Right cardiac atrium (tissue), 5 donors: Measurements from ENCODE around the gene SYMPK. TPM values are rescaled to one million over a fixed set of nuclear protein-coding genes. Genes with fewer than 3 reads are reported as not detected.

Source experiments
- ATAC-seq, 2 donors: fragments of 200-7000 bp; cut with Tn5 transposase; one replicate each; pipeline versions ENCODE4 v1.8.0 to v1.9.1; 2020; ENCODE audit warnings: moderate library complexity in 2 of 2, mild to moderate bottlenecking in 1 of 2
- DNase-seq, 3 donors: peaks; one replicate each; pipeline ENCODE4 v3.0.0-alpha.2; 2020
- H3K27ac ChIP-seq: one replicate; pipeline ENCODE4 v1.5.1; 2013; ENCODE audit warnings: mild to moderate bottlenecking, low read length, control low read depth, moderate library complexity
- H3K27me3 ChIP-seq: one replicate; pipeline ENCODE4 v1.6.1; 2013; ENCODE audit not compliant: control insufficient read depth, insufficient read depth
- H3K4me1 ChIP-seq: one replicate; pipeline ENCODE4 v1.6.1; 2013; ENCODE audit warnings: low read length; ENCODE audit not compliant: control insufficient read depth, insufficient read depth
- H3K4me3 ChIP-seq: one replicate; pipeline ENCODE4 v1.5.1; 2013; ENCODE audit warnings: low read length, control low read depth
- H3K9me3 ChIP-seq: one replicate; pipeline ENCODE4 v1.6.1; 2013; ENCODE audit warnings: low read length; ENCODE audit not compliant: control insufficient read depth
- WGBS: extraction: QIAGEN DNeasy Blood & Tissue Kit; methylation state at CpG from one replicate; pipeline ENCODE4 v1.1.7; 2013; 5-methylcytosine and 5-hydroxymethylcytosine counted together
- intact Hi-C, 4 donors: fragments of 100-400 bp; cut with DNase I; formaldehyde crosslinking; loops; one replicate each; pipeline versions ENCODE4 v1.11.0 to v1.14.0; 2022 to 2023
- polyA plus RNA-seq: library from polyadenylated mRNA; stranded (reverse); fragments of 200-250 nt; gene quantifications from one replicate; pipeline ENCODE4 v1.2.3, GENCODE V29; 2013
- total RNA-seq, 4 donors: library from RNA; stranded (reverse); fragmentation: NEBNext Ultra II Directional; extraction: Animal tissue kit (Norgen Biotek cat#: 25700); gene quantifications; one replicate each; pipeline ENCODE4 v1.2.1, GENCODE V29; 2021
- donor health status: healthy with polysubstance abuse.
- donor health status: DM: no; HTN: yes; CAD: no.
- donor health status: DM: no; HTN: no; CAD: no.
- donor health status: DM: no; HTN: yes; CAD: no; lungs with severe emphysema.
- donor health status: DM: yes; HTN: yes; CAD: no.

Gene SYMPK
- total and polyA plus RNA-seq, 5 donors: 23.5 to 40.4 (median 33.6) TPM

DNA sequence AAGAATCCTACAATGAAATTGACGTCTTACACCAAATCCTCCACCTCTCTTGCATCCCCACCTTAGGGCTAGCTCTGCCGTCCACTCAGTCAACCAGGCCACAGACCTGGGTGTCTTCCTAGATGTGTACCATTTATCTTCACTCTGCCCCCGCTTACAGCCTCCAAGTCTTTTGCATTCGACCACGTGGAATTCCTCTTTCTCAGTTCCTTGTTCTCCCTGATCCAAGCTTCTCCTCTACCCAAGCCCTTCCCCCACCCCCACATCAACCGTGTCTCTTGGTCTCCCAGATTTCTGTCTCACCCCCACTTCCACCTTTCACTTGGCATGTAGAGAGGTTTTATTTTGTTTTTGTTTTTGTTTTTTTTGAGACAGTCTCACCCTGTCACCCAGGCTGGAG is 69.1 kb downstream of the SYMPK start:
- intact Hi-C loops: no loop called here

GRCh38 chr19:45793178-45793564 is 69.8 kb downstream of the SYMPK start:
- 32% methylated on average over 3 of the region's 3 CpGs for WGBS
- no peaks in the 10 kb centered on the region for H3K4me1 ChIP-seq
- peak overlapping the region; percentile 23 for H3K4me3 ChIP-seq

More for the DNA sequence above, 69.1 kb downstream of the SYMPK start:
- H3K27me3 ChIP-seq: no peaks in the 10 kb centered on the region
- H3K27ac ChIP-seq: no peak overlapping the region
- ATAC-seq (no peak), DNase-seq (no peak)
- H3K4me1 ChIP-seq: no peaks in the 10 kb centered on the region
- H3K4me3 ChIP-seq: no peak overlapping the region
- no peaks in the 10 kb centered on the region for H3K9me3 ChIP-seq
- 54% methylated on average over 6 of the region's 6 CpGs for WGBS

GRCh38 chr19:45792470-45793177 is 70.3 kb downstream of the SYMPK start, which contains the start of gene DMWD:
Gene DMWD (minus strand): TSS chr19:45792845. CDS start chr19:45792756, 89 bp downstream.
- Histone ChIP-seq H3K9me3 (no peaks in the 10 kb centered on the region), H3K4me3 (peak within 1 kb of the TSS; percentile 93), H3K4me1 (no peaks in the 10 kb centered on the region), H3K27me3 (no peaks in the 10 kb centered on the region), H3K27ac (peak within 1 kb of the TSS; percentile 88)
- DNase-seq: peak; percentile 100
- under 1% methylated on average over 86 of the region's 86 CpGs for WGBS
- ATAC-seq: peak; percentile 98 to 99
- intact Hi-C loops: no loop called here

More at GRCh38 chr19:45793178-45793564, 69.8 kb downstream of the SYMPK start:
- no peaks in the 10 kb centered on the region for H3K27me3 ChIP-seq
- H3K27ac ChIP-seq: no peak overlapping the region
- H3K9me3 ChIP-seq: no peaks in the 10 kb centered on the region
- no peak for ATAC-seq
- intact Hi-C loops: no loop called here
- no peak for DNase-seq

- Histone ChIP-seq H3K4me3 (peak overlapping the region; percentile 93), H3K4me1 (no peaks in the 10 kb centered on the region), H3K9me3 (no peaks in the 10 kb centered on the region), H3K27me3 (no peaks in the 10 kb centered on the region), H3K27ac (peak overlapping the region; percentile 88)
- 5% methylated on average over 31 of the region's 31 CpGs for WGBS
- ATAC-seq (no peak), DNase-seq (no peak)
- intact Hi-C loops: no loop called here
Measured at GRCh38 chr19:45791744-45792469, 71.0 kb downstream of the SYMPK start.

DNA sequence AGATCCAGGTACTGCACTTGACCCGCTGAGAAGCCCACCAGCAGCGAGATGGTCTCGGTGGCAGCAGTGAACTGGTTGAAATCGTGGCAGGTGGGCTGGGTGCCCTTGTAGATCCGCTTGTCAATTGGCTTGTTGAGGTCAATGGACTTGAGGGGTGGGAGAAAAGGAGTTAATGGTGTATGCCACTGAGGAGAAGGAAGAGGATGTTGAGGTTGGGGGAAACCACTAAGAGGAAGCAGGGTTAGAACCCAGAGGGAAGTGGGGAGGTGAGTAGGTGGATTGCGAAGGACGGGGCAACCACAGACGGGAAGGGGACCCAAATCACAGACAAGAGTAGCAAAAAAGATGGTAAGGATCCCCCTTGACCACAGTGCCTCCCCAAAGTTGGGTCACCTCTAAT is 72.0 kb downstream of the SYMPK start:
- intact Hi-C loops: no loop called here
- no peak for ATAC-seq
- Histone ChIP-seq H3K27me3 (no peaks in the 10 kb centered on the region), H3K27ac (no peak overlapping the region), H3K4me3 (no peak overlapping the region), H3K9me3 (no peaks in the 10 kb centered on the region), H3K4me1 (no peaks in the 10 kb centered on the region)
- DNase-seq: no peak
- 75% methylated on average over 8 of the region's 8 CpGs for WGBS

- DNase-seq: no peak
- Histone ChIP-seq H3K4me3 (no peak overlapping the region), H3K4me1 (peaks cover 3% of the 10 kb centered on the region), H3K27ac (peak overlapping the region; percentile 40), H3K27me3 (no peaks in the 10 kb centered on the region), H3K9me3 (no peaks in the 10 kb centered on the region)
- no peak for ATAC-seq
- intact Hi-C loops: no loop called here
- 80% methylated on average over 15 of the region's 15 CpGs for WGBS
Measured at GRCh38 chr19:45789035-45789786, 73.7 kb downstream of the SYMPK start.

GRCh38 chr19:45786533-45786894 is 76.4 kb downstream of the SYMPK start:
- H3K4me3 ChIP-seq: no peak overlapping the region
- 86% methylated on average over 21 of the region's 21 CpGs for WGBS
- H3K27ac ChIP-seq: no peak overlapping the region
- DNase-seq (peak in 2 of 3 donors; percentile 49 to 69), ATAC-seq (no peak)
- intact Hi-C loops: no loop called here
- peaks cover 3% of the 10 kb centered on the region for H3K4me1 ChIP-seq
- no peaks in the 10 kb centered on the region for H3K27me3 ChIP-seq
- H3K9me3 ChIP-seq: no peaks in the 10 kb centered on the region

GRCh38 chr19:45785781-45786532 is 77.0 kb downstream of the SYMPK start:
- H3K27me3 ChIP-seq: no peaks in the 10 kb centered on the region
- H3K4me1 ChIP-seq: peaks cover 3% of the 10 kb centered on the region
- ATAC-seq (no peak), DNase-seq (peak in 2 of 3 donors; percentile 66 to 72)
- peak overlapping the region; percentile 9 for H3K27ac ChIP-seq
- H3K4me3 ChIP-seq: no peak overlapping the region
- 86% methylated on average over 57 of the region's 57 CpGs for WGBS
- intact Hi-C loops: no loop called here
- no peaks in the 10 kb centered on the region for H3K9me3 ChIP-seq

DNA sequence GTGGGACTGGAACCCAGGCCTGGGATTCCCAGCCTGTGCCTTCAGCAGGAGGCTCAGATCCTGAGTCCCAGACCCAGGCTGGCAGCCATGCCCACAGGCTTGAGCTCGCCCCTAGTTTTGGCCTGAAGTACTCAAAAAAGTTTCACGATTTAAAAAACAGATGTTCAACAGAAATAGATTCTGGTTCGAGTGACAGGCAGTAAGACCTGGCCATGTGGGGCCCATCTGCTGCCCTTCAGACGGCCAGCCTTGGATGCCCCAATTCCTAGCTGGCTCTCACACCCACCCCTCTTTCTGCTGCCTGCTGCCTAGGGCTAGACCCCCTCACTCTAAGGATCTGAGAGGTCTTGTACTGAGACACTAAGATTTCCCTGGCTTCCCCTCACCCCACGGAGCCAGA is 77.8 kb downstream of the SYMPK start:
- Histone ChIP-seq H3K9me3 (no peaks in the 10 kb centered on the region), H3K27ac (peak overlapping the region; percentile 94), H3K27me3 (no peaks in the 10 kb centered on the region), H3K4me1 (peaks cover 3% of the 10 kb centered on the region), H3K4me3 (no peak overlapping the region)
- DNase-seq: no peak
- no peak for ATAC-seq
- intact Hi-C loops: no loop called here
- 56% methylated on average over 5 of the region's 5 CpGs for WGBS

DNA sequence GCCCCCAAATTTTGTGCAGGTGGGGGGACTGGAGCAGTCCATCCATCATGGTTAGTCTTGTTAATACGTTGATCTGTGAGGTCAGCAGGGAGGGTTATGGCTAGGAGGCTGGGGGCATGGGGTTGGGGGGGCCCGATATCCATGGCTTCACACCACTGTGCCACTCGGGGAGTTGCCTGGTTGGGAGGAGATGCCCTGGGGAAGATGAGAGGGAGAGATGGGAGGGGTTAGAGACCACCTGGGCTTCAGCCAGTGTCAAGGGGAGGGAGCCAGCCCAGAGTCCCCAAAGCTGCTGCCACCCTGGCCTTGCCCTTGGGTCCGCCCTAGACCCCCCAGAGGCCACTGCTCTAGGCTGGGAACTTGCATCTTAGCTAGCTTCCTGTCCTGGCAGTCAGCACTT is 78.9 kb downstream of the SYMPK start:
- DNase-seq (no peak), ATAC-seq (no peak)
- no peaks in the 10 kb centered on the region for H3K27me3 ChIP-seq
- H3K9me3 ChIP-seq: no peaks in the 10 kb centered on the region
- H3K27ac ChIP-seq: peak overlapping the region; percentile 94
- H3K4me1 ChIP-seq: peaks cover 3% of the 10 kb centered on the region
- 71% methylated on average over 4 of the region's 4 CpGs for WGBS
- intact Hi-C loops: no loop called here
- no peak overlapping the region for H3K4me3 ChIP-seq
